Vagina (tissue), 2 donors: ENCODE data around the gene ANKZF1. TPM values are rescaled to one million over a fixed set of nuclear protein-coding genes. Genes with fewer than 3 reads are reported as not detected.

Experiments used
- DNase-seq, 2 donors: peaks; one replicate each; pipeline ENCODE4 v3.0.0-alpha.2; 2017; ENCODE audit errors: extremely low spot score in 2 of 2
- H3K27ac ChIP-seq: fragments of 200-600 bp; sonication (generic); one replicate; pipeline ENCODE4 v1.5.1; 2019
- H3K27me3 ChIP-seq: fragments of 200-600 bp; sonication (generic); one replicate; pipeline ENCODE4 v1.5.1; 2019
- H3K36me3 ChIP-seq, 2 donors: fragments of 200-600 bp; sonication (generic); one replicate each; pipeline ENCODE4 v1.5.1; 2017 to 2019
- H3K4me1 ChIP-seq: fragments of 200-600 bp; sonication (generic); one replicate; pipeline ENCODE4 v1.5.1; 2019
- H3K4me3 ChIP-seq, 2 donors: fragments of 200-600 bp; sonication (generic); 1 replicate in 1 of 2; 2 replicates in 1 of 2; pipeline ENCODE4 v1.5.1; 2016 to 2019
- H3K9me3 ChIP-seq: fragments of 200-600 bp; sonication (generic); one replicate; pipeline ENCODE4 v1.5.1; 2019
- CTCF ChIP-seq, 3 experiments: fragments of 450-650 bp in 2 of 3; fragments of 200-600 bp in 1 of 3; sonication (generic) in 1 of 3; IDR thresholded peaks; one replicate each; pipeline ENCODE4 v1.5.1; 2017 to 2019; ENCODE audit warnings: antibody characterized with exemption in 3 of 3, mild to moderate bottlenecking in 2 of 3, moderate library complexity in 2 of 3
- POLR2A ChIP-seq, 2 donors: fragments of 450-650 bp; IDR thresholded peaks; one replicate each; pipeline ENCODE4 v1.6.1; 2017; ENCODE audit warnings: antibody characterized with exemption in 2 of 2, mild to moderate bottlenecking in 2 of 2, moderate library complexity in 2 of 2
- POLR2AphosphoS5 ChIP-seq, 2 donors: sonication (generic); formaldehyde crosslinking; IDR thresholded peaks; one replicate each; pipeline ENCODE4 v1.9.0; 2017; ENCODE audit warnings: antibody characterized with exemption in 2 of 2, mild to moderate bottlenecking in 2 of 2, low read depth in 1 of 2; ENCODE audit not compliant: insufficient read depth in 1 of 2
- intact Hi-C: fragments of 100-400 bp; cut with DNase I; formaldehyde crosslinking; loops from one replicate; pipeline ENCODE4 v1.15.1; 2023
- total RNA-seq: library from RNA; depleted of rRNA; stranded (reverse); fragments of >200 nt; gene quantifications from one replicate; pipeline ENCODE4 v1.2.3, GENCODE V29; 2016

The ANKZF1 gene
- total RNA-seq, 1 donor from 2014 or later: 98.7 TPM

GRCh38 chr2:219285894-219286425 is 56.4 kb downstream of the ANKZF1 start:
- Histone ChIP-seq H3K27ac (peak overlapping the region; percentile 85), H3K9me3 (no peaks in the 10 kb centered on the region), H3K36me3 (peaks cover 0 to 40% of the 10 kb centered on the region in 2 donors), H3K4me3 (peak overlapping the region in 1 of 2 donors; percentile 13), H3K4me1 (peaks cover 57% of the 10 kb centered on the region), H3K27me3 (no peaks in the 10 kb centered on the region)
- intact Hi-C loops: no loop called here
- DNase-seq: no peak
- TF ChIP-seq CTCF (IDR thresholded peaks at IDR 0.05): no peak
- TF ChIP-seq POLR2AphosphoS5 (IDR thresholded peaks at IDR 0.05; ENCODE audit: insufficient read depth in 1 of 2, low read depth in 1 of 2): no peak
- no peak for TF ChIP-seq POLR2A (IDR thresholded peaks at IDR 0.05)

Other genes starting within 250 kb of the ANKZF1 start
- gene FEV, start 244.6 kb upstream of the ANKZF1 start, total RNA-seq: not detected
- gene CRYBA2, start 236.4 kb upstream of the ANKZF1 start, total RNA-seq: not detected
- gene CFAP65, start 188.3 kb upstream of the ANKZF1 start, total RNA-seq: not detected
- gene IHH, start 168.9 kb upstream of the ANKZF1 start, total RNA-seq: not detected
- gene NHEJ1, start 69.0 kb upstream of the ANKZF1 start, total RNA-seq: 17.7 TPM
- 5.4 TPM for gene SLC23A3, start 59.8 kb upstream of the ANKZF1 start, total RNA-seq
- gene CNPPD1, start 52.9 kb upstream of the ANKZF1 start, total RNA-seq: 32.2 TPM
- gene RETREG2, start 51.5 kb upstream of the ANKZF1 start, total RNA-seq: 43.7 TPM
- 52.1 TPM for gene ZFAND2B, start 23.0 kb upstream of the ANKZF1 start, total RNA-seq
- gene ABCB6, start 10.8 kb upstream of the ANKZF1 start, total RNA-seq: 23.8 TPM
- gene ATG9A, start 170 bp upstream of the ANKZF1 start, total RNA-seq: 62.4 TPM
- 22.8 TPM for gene GLB1L, start 15.6 kb downstream of the ANKZF1 start, total RNA-seq
- 12.8 TPM for gene STK16, start 15.7 kb downstream of the ANKZF1 start, total RNA-seq
- not detected for gene TUBA4B, start 23.4 kb downstream of the ANKZF1 start, total RNA-seq
- 122 TPM for gene TUBA4A, start 24.1 kb downstream of the ANKZF1 start, total RNA-seq
- 92.8 TPM for gene DNAJB2, start 49.6 kb downstream of the ANKZF1 start, total RNA-seq
- 7.6 TPM for gene PTPRN, start 79.6 kb downstream of the ANKZF1 start, total RNA-seq
- not detected for gene RESP18, start 102.9 kb downstream of the ANKZF1 start, total RNA-seq
- gene DNPEP, start 158.1 kb downstream of the ANKZF1 start, total RNA-seq: 62.9 TPM
- 883 TPM for gene DES, start 188.6 kb downstream of the ANKZF1 start, total RNA-seq
- gene SPEG, start 205.0 kb downstream of the ANKZF1 start, total RNA-seq: 28.2 TPM